Epidermal melanocyte (primary cell): ENCODE measurements around the gene KCNH6.

ENCODE experiments used
- DNase-seq: peaks from one replicate; pipeline ENCODE4 v3.0.0; 2011; ENCODE audit warnings: low spot score; ENCODE audit not compliant: insufficient read length

Gene KCNH6

DNA sequence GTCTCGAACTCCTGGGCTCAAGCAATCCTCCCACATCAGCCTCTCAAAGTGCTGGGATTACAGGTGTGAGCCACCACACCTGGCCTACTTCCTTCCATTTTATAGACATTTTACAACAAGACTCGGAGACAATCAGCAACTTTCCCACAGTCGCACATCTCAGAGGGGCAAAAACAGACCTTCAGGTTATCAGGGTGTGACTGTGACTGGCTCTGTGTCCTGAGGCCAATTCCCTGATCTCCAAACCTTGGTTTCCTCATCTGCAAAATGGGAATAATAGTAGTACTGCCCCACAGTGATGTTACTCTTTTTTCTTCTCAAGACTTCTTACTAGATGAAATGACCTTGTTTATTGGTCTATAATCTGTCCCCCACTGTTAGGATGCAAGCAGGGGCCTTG, 10.8 kb upstream of the KCNH6 start:
- no peak for DNase-seq

DNA sequence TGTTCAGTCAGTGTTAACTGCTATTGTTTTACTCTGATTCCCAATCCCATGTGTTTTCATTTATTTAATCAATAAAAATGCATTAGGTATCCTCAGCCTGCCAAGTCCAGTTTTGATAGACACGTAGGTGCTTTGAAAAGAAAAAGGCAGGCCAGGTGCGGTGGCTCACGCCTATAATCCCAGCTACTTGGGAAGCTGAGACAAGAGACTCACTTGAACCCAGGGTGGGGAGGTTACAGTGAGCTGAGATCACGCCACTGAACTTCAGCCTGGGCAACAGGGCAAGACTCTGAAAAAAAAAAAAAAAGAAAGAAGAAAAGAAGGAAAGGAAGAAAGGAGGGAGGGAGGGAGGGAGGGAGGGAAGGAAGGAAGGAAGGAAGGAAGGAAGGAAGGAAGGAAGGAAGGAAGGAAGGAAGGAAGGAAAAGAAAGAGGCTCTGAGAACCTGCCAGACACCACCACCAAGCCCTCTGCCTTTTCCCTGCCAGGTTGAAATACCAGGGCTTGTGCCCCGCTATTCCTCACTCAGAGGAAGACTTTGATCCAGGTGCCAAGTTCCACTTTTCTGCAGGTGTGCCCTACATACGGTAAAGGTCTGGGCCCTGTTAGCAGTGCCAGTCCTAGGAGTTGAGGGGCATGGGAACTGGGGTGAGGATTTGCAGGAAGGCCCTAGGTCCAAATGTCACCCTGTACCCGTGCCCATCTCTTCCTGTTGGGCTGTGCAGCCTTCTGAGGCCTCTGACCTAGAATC, 10.1 kb upstream of the KCNH6 start:
- no peak for DNase-seq

DNA sequence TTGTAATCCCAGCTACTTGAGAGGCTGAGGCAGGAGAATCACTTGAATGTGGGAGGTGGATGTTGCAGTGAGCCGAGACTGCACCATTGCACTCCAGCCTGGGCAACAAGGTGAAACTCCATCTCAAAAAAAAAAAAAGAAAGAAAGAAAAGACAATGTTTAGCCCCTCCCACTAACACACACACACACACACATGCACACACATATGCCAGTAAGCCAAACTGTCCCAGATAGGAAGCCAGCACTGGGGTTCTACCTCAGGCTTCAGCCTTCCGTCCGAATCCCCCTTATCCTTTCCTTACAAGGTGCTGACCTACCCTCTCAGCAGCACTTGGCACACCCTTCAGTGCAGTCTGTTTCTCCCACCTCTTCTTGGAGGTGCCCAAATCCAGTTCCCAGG, 8.7 kb upstream of the KCNH6 start:
- DNase-seq = no peak

DNA sequence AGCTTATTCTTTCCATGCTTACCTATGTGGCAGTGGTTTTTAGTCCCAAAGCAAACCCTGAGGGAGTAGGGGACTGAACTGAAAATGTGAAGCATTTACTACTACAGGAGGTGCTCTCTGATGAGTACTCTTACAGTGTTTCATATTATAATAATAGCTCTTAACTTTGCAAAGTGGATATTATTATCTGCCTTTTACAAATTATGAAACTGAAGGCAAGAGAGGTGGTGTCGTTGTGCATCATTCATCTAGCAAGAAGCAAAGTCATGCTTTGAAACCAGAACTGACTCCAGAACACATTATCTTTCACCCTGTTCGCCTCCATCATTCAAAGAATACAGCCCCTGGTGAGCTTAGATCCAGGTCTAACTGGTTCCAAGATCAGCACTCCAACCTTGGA, 8.2 kb upstream of the KCNH6 start:
- DNase-seq = no peak

DNA sequence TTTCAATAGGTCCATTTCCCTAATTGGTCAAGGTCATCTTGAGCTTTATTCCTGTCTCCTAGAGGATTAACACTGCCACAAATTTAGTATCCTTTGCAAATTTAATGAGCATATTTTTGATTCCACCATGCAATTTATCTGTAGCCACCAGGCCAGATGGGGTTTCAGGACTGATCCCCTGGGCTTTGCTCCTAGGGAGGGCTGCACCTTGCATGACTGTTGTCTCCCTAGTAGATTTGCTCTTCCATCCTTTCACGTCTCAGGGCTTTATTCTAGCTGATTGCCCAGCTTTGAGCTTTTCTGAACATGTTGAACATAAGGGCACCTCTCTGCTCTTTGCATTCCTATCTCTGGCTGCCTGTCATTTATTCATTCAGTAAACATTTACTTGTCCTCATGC, 7.7 kb upstream of the KCNH6 start:
- DNase-seq = no peak

DNA sequence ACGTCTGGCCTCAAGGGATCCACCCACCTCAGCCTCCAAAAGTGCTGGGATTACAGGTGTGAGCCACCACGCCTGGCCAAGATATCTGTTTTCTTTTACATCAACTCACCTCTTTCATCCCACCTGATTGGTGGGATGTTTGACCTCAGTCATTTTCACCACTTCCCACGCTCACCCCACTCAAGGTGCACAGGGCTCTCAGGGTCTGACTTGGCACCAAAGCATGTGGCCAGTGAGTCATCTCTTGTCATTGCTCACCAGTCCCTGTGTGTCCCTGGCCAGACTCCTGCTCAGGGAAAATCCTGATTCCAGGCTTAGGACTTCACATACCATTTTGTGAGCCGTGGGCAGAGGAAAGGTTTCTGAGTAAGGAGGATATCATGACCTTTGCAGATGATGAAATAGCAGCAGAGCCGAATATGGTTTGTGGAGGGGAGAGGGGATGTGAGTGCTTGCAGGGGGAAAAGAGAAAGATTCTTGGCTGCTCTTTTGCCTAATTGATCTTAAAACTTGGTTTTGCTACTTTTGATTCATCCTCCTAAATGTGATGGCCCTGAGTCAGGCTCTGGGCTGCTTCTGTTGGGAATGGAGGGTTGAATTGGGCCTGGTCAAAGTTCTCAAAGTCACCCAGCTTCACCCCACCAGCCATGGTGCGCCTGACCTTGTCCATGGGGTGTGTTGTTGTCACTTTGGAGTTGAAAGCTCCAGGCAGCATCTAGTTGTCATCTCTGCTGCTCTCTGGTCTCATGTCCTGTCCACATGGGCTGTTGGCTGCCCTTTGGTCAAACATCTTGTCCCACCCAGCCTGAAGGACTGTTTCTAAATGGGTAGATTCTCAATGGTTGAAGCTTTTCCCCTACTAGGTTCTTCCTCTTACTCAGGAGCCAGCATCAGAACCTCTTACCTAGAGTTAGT, 6.0 kb upstream of the KCNH6 start:
- DNase-seq = no peak

DNA sequence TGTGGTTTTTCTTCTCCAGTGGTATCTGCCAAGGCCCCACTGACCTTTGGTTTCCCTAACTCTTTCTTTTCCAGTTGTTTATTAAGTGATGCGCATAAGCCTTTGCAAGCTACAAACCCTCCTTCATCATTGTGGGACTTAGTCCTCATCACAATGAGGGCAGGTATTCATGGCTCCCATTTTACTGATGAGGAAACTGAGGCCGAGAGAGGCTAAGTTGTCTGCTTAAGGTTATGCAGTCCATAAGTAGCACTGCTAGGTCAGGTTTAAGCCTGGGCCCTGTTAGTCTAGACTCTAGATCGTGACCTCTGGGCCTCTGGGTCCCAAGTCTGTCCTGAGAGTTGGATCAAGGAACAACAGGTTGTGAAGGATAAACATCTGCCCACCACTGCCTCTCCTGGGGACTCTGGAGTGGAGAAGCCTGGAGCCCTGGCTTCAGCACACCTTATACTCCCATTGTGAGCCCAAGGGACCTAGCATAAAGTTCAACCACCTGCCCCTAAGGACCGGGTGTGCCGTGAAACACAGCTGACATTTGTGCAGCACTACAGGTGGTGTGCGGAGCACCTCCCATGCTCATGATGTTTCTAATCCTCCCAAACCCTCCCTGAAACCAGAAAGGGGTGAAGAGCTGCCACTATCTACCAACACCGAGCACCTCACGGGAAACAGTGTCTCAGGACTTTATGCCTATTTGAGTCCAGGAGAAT, 5.2 kb upstream of the KCNH6 start:
- DNase-seq = no peak

DNA sequence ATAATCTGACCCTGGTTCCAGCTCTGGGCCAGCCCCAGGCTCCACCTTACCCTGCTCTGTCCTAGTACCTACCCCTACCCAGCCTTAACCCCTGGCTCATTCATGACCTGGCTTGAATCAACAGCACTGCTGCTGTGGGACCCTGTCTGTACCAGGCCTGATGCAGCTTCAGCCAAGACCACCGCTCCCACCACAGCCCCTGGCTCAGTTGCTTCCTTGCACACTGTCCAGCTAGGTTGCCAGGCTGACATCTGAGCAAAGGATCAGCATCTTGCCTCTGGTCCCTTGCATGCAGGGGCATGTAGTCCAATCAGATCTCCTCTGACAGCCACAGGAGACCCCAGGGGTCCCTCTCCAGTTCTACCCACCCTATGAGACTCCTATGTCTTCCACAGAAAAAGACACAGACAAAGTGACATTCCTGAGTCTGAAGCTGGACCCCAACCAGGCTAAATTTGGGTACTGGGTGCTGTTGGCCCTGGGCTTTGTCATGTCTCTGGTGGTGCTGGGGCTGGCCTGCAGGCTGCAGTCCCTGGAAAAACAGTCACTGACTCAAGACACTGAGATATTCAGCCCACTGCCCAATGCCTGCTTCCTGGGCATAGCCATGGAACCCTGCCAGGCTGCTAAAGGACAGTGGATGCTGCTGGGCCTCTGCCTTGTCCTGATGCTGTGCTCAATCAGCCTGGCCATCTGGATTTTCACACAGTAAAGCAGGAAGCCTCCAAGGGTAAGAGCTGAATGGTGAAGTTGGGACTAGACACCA, 3.9 kb upstream of the KCNH6 start:
- DNase-seq = no peak

DNA sequence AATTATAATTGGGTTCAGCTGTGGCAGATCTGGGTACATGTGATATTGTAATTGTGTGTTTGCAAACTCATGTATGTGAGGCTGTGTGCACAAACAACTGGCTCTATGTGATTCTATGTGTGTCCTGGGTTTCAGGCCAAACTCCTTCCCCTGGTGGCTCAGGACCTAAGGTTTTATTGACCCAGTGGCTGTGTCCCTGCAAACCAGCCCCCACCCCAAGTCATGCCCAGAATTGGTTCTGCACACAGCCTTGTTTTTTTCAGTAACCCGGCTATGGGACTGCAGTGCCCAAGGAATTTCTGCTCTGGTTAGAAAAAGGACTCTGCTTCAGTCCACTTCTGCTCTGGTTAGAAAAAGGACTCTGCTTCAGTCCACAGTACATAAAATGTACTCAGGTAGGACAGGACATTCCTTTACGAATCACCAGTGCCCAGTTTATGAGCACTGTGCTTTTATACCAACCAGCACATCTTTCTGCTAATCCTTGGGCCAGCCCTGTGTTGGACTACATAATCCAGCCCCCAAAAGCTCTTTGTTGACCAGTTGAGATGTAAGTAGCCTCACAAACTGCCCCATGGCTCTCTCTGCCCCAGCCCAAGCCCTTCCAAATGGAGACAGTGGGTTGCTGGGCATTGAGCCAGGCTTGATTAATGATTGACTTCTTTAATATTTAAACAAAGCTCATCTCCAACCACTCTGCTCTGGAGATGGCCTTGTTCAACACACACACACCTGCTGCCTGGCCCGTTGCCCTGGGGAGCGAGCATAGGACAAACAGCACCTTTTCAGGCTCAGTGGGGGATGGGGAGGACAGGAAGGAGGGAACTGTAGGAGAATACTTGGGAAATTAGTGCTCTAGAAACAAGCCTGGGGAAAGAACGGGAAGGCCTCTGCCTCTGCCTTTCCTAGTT, 2.9 kb upstream of the KCNH6 start:
- DNase-seq = no peak

DNA sequence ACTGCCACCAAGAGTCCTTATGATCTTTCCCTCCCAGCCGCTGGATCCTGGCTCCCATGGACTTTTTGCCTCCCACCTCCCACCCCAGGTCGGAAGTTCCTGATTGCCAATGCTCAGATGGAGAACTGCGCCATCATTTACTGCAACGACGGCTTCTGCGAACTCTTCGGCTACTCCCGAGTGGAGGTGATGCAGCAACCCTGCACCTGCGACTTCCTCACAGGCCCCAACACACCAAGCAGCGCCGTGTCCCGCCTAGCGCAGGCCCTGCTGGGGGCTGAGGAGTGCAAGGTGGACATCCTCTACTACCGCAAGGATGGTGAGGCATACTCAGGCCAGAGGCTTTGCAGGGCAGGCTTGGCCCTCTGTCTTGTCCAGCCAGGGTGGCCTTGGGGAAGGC, 893 bp downstream of the KCNH6 start:
- DNase-seq = no peak

DNA sequence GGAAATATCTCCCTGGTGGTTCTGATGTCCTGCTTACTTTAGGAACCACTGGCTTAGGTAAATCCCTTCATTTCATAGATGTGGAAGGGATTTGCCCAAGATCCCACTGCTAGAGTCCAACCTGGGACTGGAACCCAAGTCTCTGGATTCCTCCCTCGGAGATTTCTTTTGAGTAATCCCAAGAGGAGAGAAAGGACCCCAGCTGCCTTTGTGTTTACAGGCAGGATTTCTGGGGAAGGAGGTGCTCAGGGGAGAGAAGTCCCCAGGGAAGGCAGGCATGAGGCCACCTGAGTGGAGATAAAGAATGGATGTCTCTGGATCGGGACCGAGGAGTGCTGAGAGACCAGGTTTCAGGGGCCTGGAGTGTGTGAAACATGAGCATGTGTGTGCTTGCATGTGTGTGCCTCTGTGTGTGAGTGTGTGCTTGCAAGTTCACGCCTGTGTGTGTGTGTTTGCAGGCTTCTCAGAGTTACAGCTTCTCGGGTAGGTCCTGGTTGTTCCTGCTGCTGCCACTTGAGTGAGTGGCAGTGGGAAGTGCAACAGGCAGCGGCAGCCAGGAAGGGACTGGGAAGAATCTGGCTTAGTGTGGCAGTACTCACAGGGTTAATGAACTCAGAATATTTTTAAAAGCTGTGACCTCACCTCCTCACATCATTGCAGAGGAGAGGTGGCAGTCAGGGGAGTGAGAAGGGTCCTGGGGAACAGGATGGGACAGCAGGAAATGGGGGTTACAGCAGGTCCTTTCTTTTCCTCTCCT, 2.2 kb downstream of the KCNH6 start:
- DNase-seq = no peak

DNA sequence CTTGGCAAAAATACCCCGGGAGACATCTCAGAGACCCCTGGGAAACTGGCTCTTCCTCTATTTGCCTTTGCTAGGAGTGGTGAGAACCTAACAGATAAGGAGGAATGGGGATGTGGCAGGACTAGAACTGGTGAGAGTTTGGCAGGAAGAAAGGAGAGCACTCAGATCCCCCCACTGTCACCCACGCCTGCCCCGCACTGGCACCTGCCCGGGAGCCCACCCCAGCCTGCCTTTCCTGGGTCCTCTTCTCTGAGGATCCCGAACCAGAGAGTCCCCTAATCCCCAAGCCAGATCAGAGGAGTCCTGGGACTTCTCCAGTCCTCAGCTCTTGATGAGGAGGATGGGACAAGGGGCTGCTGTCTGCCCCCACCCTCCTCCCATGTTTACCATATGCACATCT, 3.7 kb downstream of the KCNH6 start:
- DNase-seq = no peak

DNA sequence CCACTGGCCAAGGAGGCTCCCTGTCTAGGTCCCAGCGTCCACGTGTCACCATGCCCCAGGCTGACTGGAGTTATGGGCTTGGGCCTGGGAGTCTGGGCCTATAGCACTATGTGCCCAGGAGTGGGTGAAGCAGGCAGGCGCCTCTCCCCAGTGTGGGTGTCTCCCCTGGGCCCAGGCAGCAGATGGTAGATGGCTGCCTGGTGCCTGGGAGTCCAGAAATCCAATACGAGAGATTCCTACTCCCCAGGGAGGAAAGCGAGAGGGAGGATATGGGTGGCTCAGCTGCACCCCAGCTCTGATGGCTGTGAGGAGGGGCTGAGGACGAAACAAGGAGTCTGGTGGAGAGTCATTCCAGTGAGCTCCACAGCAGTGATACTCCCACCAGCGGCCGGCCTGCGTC, 5.0 kb downstream of the KCNH6 start:
- no peak for DNase-seq

DNA sequence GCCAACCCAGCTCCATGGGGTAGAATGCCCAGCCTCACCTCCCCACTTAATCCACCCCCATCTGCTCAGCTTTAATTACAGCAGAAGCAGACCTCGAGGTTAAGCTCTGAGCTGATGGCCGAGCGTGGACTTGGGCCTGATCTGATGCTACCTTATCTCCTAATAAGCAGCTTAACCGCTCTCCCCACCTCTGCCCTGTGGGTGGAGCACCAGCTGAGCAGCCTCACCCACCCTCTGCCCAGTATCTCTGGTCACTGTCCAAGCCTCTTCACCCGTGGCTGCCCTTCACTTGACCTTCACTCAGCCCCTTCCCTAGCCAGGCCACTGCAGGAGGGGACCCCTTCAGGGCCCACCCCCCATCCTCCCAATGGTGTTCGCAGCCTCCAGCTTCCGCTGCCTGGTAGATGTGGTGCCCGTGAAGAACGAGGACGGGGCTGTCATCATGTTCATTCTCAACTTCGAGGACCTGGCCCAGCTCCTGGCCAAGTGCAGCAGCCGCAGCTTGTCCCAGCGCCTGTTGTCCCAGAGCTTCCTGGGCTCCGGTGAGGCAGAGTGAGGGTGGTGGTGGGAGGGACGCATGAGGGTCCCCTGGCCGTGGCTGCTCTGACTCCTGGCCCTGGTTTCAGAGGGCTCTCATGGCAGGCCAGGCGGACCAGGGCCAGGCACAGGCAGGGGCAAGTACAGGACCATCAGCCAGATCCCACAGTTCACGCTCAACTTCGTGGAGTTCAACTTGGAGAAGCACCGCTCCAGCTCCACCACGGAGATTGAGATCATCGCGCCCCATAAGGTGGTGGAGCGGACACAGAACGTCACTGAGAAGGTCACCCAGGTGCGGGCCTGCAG, 6.8 kb downstream of the KCNH6 start:
- no peak for DNase-seq

DNA sequence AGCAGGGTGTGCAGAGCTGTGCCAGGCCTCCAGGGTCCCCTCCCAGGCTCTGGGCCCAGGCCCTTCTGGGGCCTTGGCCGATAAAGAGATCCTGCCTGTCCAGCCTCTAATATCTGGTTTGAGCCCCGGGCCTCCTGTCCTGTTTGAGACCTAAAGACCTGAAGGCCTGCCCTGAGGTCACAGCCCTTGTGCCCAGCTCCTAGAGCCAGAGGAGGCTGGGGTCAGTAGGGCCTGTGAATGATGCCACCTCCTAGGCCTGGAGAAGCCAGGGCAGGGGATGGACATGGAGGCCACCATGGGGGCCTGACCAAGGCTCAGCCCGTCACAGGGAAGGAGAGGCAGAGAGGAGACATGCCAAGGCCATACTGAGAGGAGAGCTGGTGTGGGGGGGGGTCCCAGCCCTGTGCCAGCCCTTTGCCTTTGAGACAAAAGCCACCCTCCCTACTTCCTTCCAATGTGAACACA, 7.4 kb downstream of the KCNH6 start:
- DNase-seq = no peak

DNA sequence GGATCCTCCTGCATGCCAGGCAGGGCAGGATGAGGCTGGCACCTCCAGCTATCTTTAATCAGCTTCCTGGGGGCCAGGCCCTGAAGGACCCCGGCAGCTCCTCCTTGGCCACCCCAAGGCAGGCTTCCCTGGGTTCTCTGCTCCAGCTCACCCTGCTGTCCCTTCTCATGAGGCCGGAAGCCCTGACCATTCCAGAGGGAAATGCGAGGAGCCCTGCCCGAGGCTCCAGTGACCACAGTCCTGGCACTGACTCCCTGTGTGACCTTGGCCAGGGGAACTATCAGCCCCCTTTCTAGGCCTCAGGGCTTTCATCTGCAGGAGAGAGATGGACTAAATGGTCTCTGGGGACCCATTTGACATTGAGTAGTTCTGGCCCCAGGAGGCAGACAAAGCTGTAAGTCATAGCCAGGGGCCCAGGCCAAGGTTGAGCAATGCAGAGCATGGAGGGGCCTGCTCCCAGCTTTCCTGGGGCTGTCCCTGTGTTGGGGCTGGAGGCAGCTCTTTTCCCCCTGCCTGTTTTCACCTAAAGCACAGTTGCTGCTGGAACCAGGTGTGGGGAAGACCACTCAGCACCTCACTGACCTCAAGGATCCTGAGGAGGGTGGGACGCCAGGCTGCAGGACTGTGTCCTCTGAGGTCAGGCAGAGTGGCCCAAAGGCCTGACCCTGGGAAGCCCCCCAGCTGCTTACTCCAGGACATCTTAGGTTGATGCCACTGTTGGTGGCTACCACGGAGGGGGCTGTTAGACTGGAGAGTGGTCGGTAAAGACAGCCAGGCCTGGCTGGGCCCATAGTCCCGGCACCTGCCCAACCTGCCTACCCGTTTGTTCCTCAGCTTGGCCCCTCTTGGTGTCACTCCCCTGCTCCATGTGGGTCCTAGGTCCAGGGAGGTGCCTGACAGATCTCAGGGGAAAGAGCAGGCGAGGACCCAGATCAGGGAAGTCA, 8.1 kb downstream of the KCNH6 start:
- no peak for DNase-seq

DNA sequence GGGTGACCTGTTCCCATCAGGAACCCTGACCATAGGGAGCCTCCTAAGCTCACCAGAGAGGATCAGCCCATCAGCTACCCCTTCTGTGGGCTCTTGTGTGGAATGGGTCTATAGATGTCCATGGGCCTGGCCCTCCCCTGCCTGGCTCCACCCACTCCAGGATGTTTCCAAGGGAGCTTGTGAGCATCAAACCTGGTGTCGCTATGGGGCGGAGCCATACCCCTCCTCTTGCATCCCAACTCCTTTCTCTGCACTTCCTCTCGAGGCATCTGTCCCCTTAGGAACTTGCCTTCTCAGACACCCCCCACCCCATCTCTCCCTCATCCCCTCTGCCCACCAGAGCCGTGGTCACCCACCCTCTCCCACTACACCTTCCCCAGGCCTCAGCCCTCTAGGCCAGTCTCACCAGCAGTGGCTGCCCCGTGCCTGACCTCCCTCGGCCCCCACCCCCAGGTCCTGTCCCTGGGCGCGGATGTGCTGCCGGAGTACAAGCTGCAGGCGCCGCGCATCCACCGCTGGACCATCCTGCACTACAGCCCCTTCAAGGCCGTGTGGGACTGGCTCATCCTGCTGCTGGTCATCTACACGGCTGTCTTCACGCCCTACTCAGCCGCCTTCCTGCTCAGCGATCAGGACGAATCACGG, 10.4 kb downstream of the KCNH6 start:
- DNase-seq = no peak
